ENCODE results near the gene SLIRP. TPM values are rescaled to one million over a fixed set of nuclear protein-coding genes. Genes with fewer than 3 reads are reported as not detected.
A peak's percentile ranks its signal among the peaks of the same experiment; 100 is the strongest.
"Not testable (repeated sequence)": the region's sequence is repeated elsewhere in the genome, so short reads cannot be mapped to it uniquely, and the experiment has no call there.

The SLIRP gene
- 58.0 TPM for total RNA-seq
- long read RNA-seq, transcript SLIRP-209 (4 exons, 408 nt), result major isoform, 40 of 54 reads
- long read RNA-seq, partial matches to known transcripts, result 0 of 54 reads
- long read RNA-seq, other reads (novel, unspliced or antisense), result 11 of 54 reads

DNA sequence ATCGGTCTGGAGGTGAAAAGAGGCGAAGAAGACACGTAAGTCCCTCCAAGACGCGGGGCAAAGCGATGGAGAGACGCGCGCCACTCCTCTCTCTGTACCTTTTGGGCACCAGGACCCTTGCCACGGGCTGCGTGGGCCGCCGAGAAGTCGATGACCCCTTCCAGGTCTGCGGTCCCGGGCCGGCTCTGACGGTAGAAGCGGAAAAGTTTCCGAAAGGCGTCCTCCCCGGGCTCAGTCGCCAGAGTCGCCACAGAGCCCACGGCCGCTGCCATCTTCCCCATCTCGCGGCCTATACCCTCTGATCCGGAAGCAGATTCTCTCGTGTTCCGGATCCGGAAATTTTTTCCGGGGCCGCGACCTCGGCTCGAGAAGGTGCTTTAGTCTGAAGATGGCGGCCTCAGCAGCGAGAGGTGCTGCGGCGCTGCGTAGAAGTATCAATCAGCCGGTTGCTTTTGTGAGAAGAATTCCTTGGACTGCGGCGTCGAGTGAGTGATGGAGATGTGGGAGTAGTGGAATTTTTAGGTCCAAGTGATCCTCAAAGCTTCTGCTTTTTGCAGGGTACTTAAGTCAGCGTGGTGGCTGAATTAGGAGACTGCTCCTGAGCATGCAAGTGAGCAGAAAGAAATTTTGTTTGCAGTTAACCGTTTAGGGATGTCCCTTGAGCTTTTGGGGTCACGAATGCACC lies at the start of gene SLIRP, which contains the start of gene ALKBH1:
Gene SLIRP (plus strand): TSS at position 380 of the 685 bp plus-strand sequence. CDS start 9 bp downstream, at position 389.
Gene ALKBH1 (minus strand): TSS at position 300 of the 685 bp plus-strand sequence. CDS start 19 bp downstream, at position 281.
- DNase-seq (peak; percentile 90), ATAC-seq (peak; percentile 96 to 99)
- Histone ChIP-seq H3K4me3 (peak within 1 kb of the TSS; percentile 96), H3K27ac (peak within 1 kb of the TSS; percentile 78), H3K27me3 (ENCODE audit: low read depth) (no peaks in the 10 kb centered on the region), H3K36me3 (peaks cover 52% of the 10 kb centered on the region), H3K4me1 (peaks cover 31% of the 10 kb centered on the region), H3K9me3 (no peaks in the 10 kb centered on the region)
- TF ChIP-seq, protein P1, sequence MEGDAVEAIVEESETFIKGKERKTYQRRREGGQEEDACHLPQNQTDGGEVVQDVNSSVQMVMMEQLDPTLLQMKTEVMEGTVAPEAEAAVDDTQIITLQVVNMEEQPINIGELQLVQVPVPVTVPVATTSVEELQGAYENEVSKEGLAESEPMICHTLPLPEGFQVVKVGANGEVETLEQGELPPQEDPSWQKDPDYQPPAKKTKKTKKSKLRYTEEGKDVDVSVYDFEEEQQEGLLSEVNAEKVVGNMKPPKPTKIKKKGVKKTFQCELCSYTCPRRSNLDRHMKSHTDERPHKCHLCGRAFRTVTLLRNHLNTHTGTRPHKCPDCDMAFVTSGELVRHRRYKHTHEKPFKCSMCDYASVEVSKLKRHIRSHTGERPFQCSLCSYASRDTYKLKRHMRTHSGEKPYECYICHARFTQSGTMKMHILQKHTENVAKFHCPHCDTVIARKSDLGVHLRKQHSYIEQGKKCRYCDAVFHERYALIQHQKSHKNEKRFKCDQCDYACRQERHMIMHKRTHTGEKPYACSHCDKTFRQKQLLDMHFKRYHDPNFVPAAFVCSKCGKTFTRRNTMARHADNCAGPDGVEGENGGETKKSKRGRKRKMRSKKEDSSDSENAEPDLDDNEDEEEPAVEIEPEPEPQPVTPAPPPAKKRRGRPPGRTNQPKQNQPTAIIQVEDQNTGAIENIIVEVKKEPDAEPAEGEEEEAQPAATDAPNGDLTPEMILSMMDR (IDR thresholded peaks at IDR 0.05), result no peak
- intact Hi-C loops (cut with DNase I), result no loop called here

DNA sequence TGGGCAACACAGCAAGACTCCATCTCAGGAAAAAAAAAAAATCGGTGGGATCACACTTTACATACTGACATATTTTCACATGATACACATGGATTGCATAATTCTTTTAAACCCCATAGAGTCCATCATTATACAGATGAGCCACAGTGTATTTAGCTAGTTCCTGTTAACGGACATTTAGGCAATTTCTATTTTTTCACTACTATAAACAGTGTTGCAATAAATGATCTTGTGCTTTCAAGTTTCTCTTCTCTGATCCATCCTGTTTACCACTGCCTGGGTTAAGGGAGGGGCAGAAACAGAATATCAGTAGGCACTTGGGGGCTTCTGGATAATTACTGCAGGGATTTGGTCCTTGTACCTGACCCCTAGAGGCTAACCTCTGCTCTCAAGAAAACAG lies 48.1 kb upstream of the SLIRP start:
- ATAC-seq, result peak; percentile 43 to 58
- no peak overlapping the region for H3K27ac ChIP-seq

DNA sequence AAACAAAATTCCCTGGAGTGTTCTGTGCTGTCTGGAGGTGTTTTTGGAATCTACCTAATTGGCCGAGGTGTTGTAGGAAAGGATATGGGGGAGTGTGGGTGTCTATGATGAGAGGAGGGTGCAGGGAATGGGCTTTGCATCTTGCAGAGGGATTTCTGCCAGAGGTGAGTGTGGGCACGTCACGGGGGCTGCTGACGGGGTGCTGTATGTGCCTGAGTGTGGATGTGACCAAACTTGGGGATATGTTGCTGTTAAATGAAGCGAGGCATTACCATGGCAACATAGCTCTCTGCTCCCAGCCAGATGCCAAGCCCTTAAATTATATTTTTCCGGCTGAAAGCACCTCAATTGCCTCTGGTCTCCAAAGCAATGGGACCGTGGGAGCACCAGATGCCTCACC lies 47.1 kb upstream of the SLIRP start:
- no peak overlapping the region for H3K27ac ChIP-seq
- ATAC-seq (no peak), DNase-seq (no peak)
- H3K4me3 ChIP-seq, result no peak overlapping the region
- H3K4me1 ChIP-seq, result no peaks in the 10 kb centered on the region
- intact Hi-C loops (cut with DNase I), result no loop called here
- H3K27me3 ChIP-seq (ENCODE audit: low read depth), result no peaks in the 10 kb centered on the region
- TF ChIP-seq, protein P1 (IDR thresholded peaks at IDR 0.05), result no peak
- H3K36me3 ChIP-seq, result no peaks in the 10 kb centered on the region
- no peaks in the 10 kb centered on the region for H3K9me3 ChIP-seq

More for the DNA sequence above, 48.1 kb upstream of the SLIRP start:
- intact Hi-C loops (cut with DNase I), result no loop called here
- DNase-seq, result no peak
- TF ChIP-seq, protein P1 (IDR thresholded peaks at IDR 0.05), result no peak
- Histone ChIP-seq H3K36me3 (no peaks in the 10 kb centered on the region), H3K9me3 (no peaks in the 10 kb centered on the region), H3K4me3 (no peak overlapping the region), H3K27me3 (ENCODE audit: low read depth) (no peaks in the 10 kb centered on the region), H3K4me1 (no peaks in the 10 kb centered on the region)

DNA sequence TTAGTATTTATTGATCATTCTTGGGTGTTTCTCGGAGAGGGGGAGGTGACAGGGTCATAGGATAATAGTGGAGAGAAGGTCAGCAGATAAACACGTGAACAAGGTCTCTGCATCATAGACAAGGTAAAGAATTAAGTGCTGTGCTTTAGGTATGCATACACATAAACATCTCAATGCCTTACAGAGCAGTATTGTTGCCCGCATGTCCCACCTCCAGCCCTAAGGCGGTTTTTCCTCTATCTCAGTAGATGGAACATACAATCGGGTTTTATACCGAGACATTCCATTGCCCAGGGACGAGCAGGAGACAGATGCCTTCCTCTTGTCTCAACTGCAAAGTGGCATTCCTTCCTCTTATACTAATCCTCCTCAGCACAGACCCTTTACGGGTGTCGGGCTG lies 46.3 kb upstream of the SLIRP start:
- H3K27ac ChIP-seq; DNase-seq; intact Hi-C loops (cut with DNase I); H3K4me3 ChIP-seq; ATAC-seq; H3K36me3 ChIP-seq; H3K4me1 ChIP-seq; H3K9me3 ChIP-seq; H3K27me3 ChIP-seq (ENCODE audit: low read depth): not testable (repeated sequence)

DNA sequence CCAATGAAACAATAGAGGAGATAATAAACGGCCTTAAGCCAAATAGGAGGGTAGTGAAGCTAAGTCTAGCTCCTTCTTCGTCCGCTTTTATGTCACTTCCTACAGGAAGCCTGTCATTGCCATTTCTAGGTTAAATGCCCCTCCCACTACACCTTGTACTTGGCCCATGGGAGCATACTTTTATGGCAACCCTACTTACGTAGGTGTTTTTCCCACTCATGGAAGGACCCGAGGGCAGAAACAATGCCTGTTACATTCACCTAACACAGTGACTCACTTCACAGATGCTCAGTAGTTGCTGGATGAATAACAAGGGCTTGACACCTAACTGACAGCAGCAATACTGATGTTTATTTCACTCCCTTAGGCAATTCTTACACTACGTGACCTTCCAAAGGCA lies 44.6 kb upstream of the SLIRP start:
- TF ChIP-seq, protein P1 (IDR thresholded peaks at IDR 0.05), result no peak
- Histone ChIP-seq H3K27me3 (ENCODE audit: low read depth) (no peaks in the 10 kb centered on the region), H3K36me3 (no peaks in the 10 kb centered on the region), H3K9me3 (no peaks in the 10 kb centered on the region), H3K4me3 (no peak overlapping the region), H3K4me1 (no peaks in the 10 kb centered on the region), H3K27ac (no peak overlapping the region)
- no peak for ATAC-seq
- intact Hi-C loops (cut with DNase I), result no loop called here
- DNase-seq, result no peak

DNA sequence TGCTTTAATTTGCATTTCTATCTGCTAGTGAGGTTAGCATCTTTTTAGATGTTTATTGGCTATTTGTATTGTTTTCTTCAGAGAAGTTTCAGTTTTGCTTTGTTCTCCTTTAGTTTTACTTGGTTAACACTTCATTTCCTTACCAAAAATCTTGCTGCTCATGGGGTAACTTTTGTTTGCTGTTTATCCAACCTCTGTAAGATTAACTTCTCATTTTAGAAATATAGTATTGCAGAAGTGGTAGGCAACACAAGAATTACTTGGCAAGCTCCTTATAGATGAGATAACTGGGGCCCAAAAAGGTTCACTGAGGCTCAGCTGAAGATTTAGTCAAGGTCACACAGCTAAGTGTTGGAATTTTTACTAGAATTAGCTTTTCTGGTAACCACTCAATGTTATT lies 40.6 kb upstream of the SLIRP start:
- ATAC-seq, result no peak
- no peak overlapping the region for H3K4me3 ChIP-seq
- no peak for DNase-seq
- intact Hi-C loops (cut with DNase I), result no loop called here
- H3K36me3 ChIP-seq, result peaks cover 9% of the 10 kb centered on the region
- H3K27me3 ChIP-seq (ENCODE audit: low read depth), result no peaks in the 10 kb centered on the region
- H3K9me3 ChIP-seq, result no peaks in the 10 kb centered on the region
- H3K4me1 ChIP-seq, result no peaks in the 10 kb centered on the region
- TF ChIP-seq, protein P1 (IDR thresholded peaks at IDR 0.05), result no peak
- H3K27ac ChIP-seq, result no peak overlapping the region

All from lower lobe of right lung (tissue), 2 donors.